A549 treated with ZK216348 at 1 μM for 4 hours (cell line): Measurements from ENCODE around the gene ISG20. TPM values are rescaled to one million over a fixed set of nuclear protein-coding genes. Genes with fewer than 3 reads are reported as not detected.

Experiments
- total RNA-seq: library from RNA; stranded (reverse); fragments of 200-300 nt; extraction: Qiagen RNA extraction; gene quantifications from 5 replicates; pipeline ENCODE4 v1.2.3, GENCODE V29; 2022; ENCODE audit warnings: low read depth

The ISG20 gene
- total RNA-seq, result 23.1 to 46.0 TPM (median 39.6 TPM) in 5 replicates

GRCh38 chr15:88638626-88639372 lies at the start of gene ISG20:
Gene ISG20 (plus strand): TSS chr15:88639016. CDS start chr15:88639367, 351 bp downstream.

GRCh38 chr15:88620995-88621772 lies 17.6 kb upstream of the ISG20 start, which contains the start of gene AEN:
Gene AEN (plus strand): TSS chr15:88621340. CDS start chr15:88626210, 4,870 bp downstream.

Other genes starting within 250 kb of the ISG20 start
- 51.1 to 65.5 TPM (median 57.6 TPM) in 5 replicates for gene MRPL46, start 171.6 kb upstream of the ISG20 start, total RNA-seq
- gene MRPS11, start 171.3 kb upstream of the ISG20 start, total RNA-seq, result 104 to 122 TPM (median 114 TPM) in 5 replicates
- 4.7 to 6.3 TPM (median 5.2 TPM) in 5 replicates for gene DET1, start 92.3 kb upstream of the ISG20 start, total RNA-seq
- 64.5 to 87.2 TPM (median 81.1 TPM) in 5 replicates for gene AEN, start 17.7 kb upstream of the ISG20 start, total RNA-seq
- gene ACAN, start 164.4 kb downstream of the ISG20 start, total RNA-seq, result 0.35 to 0.78 TPM (median 0.62 TPM) in 5 replicates